Naive thymus-derived CD8-positive, alpha-beta T cell (primary cell): ENCODE results near the gene PACRG. TPM values are rescaled to one million over a fixed set of nuclear protein-coding genes. Genes with fewer than 3 reads are reported as not detected.
"Not testable (repeated sequence)": the region's sequence is repeated elsewhere in the genome, so short reads cannot be mapped to it uniquely, and the experiment has no call there.

Experiments used
- ATAC-seq, 2 donors: fragments of 150-1000 bp; cut with Tn5 transposase in 1 of 2; sonication (Bioruptor Pico), chemical (Tn5 transposase) in 1 of 2; 1 replicate in 1 of 2; 2 replicates in 1 of 2; pipeline ENCODE4 v1.10.0; 2021; ENCODE audit warnings: mild to moderate bottlenecking in 2 of 2, moderate library complexity in 2 of 2
- POLR2A ChIA-PET: fragments of 350-600 bp; sonication (Branson Sonifier 250); formaldehyde crosslinking; loops from one replicate; lab custom pipeline; 2021; ENCODE audit warnings: antibody characterized with exemption; lab: Charles Lee
- DNase-seq, 10 donors: peaks; one replicate each; pipeline versions ENCODE4 v3.0.0 to v3.0.0-alpha.2; 2020 to 2022
- H3K27ac Mint-ChIP-seq, 10 donors: one replicate each; pipeline ENCODE4 v1.8.0; 2020 to 2022; ENCODE audit warnings: mild to moderate bottlenecking in 10 of 10, mixed read lengths in 10 of 10, moderate library complexity in 4 of 10, inconsistent platforms in 1 of 10
- H3K27me3 Mint-ChIP-seq, 5 donors: one replicate each; pipeline ENCODE4 v1.8.0; 2021 to 2022; ENCODE audit warnings: mixed read lengths in 5 of 5
- H3K36me3 Mint-ChIP-seq, 3 donors: one replicate each; pipeline ENCODE4 v1.8.0; 2020 to 2022; ENCODE audit warnings: mixed read lengths in 3 of 3, mild to moderate bottlenecking in 2 of 3, inconsistent platforms in 1 of 3
- H3K4me1 Mint-ChIP-seq, 4 donors: one replicate each; pipeline ENCODE4 v1.8.0; 2021 to 2022; ENCODE audit warnings: mixed read lengths in 4 of 4
- H3K4me3 Mint-ChIP-seq, 10 donors: one replicate each; pipeline ENCODE4 v1.8.0; 2020 to 2022; ENCODE audit warnings: mild to moderate bottlenecking in 10 of 10, mixed read lengths in 10 of 10, moderate library complexity in 6 of 10, inconsistent platforms in 1 of 10
- H3K9me3 Mint-ChIP-seq, 9 donors: one replicate each; pipeline ENCODE4 v1.8.0; 2020 to 2022; ENCODE audit warnings: mixed read lengths in 9 of 9, mild to moderate bottlenecking in 3 of 9, inconsistent platforms in 1 of 9, moderate library complexity in 1 of 9
- polyA plus RNA-seq, 3 donors: library from polyadenylated mRNA; unstranded; fragments of 300-500 nt; fragmentation: Illumina TruSeq; gene quantifications; one replicate each; pipeline ENCODE4 v1.2.3, GENCODE V29; 2021
- total RNA-seq, 8 experiments: library from RNA in 2 of 8; stranded (reverse) in 2 of 8; gene quantifications; one replicate each; pipeline ENCODE4 v1.2.3 and lab custom pipeline; 2021 to 2026

PACRG gene
- total and polyA plus RNA-seq, 5 experiments from 2014 or later: 0.34 to 1.2 (median 0.83) TPM; not detected in 1

GRCh38 chr6:162962093-162962492 is 234.3 kb downstream of the PACRG start:
- DNase-seq: no peak
- Mint-ChIP-seq H3K27ac (no peak overlapping the region), H3K4me1 (no peaks in the 10 kb centered on the region)

DNA sequence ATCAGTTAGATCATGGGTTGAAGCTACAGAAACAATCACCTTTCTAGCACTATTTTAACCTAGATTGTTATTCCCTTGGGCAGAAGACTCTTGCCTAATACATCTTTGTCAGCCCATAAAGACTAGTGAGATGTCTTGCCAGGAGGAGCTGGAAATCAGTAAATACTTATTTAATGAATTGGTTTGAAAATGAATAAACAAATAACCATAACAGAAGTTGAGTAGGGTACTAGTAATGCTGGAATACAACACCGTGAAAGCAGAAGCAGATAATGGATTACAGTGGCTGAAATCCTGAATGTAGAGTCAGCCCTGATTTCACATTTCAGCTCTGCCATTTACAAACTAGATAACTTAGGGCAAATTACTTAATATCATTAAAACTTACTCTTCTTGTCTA is 236.1 kb downstream of the PACRG start:
- no peak overlapping the region for H3K27ac Mint-ChIP-seq
- H3K36me3 Mint-ChIP-seq: peaks cover 0 to 15% (median 0%) of the 10 kb centered on the region in 3 donors
- ATAC-seq (no peak), DNase-seq (no peak)
- no peaks in the 10 kb centered on the region for H3K4me1 Mint-ChIP-seq
- H3K27me3 Mint-ChIP-seq: peaks cover 0 to 4% (median 0%) of the 10 kb centered on the region in 5 donors
- H3K9me3 Mint-ChIP-seq: peaks cover 5 to 42% (median 29%) of the 10 kb centered on the region in 9 donors
- H3K4me3 Mint-ChIP-seq: no peak overlapping the region
- POLR2A ChIA-PET: no interaction called here

More at GRCh38 chr6:162962093-162962492, 234.3 kb downstream of the PACRG start:
- Mint-ChIP-seq H3K27me3 (peaks cover 0 to 4% (median 0%) of the 10 kb centered on the region in 5 donors), H3K4me3 (no peak overlapping the region), H3K36me3 (peaks cover 0 to 18% (median 0%) of the 10 kb centered on the region in 3 donors), H3K9me3 (peaks cover 0 to 42% (median 22%) of the 10 kb centered on the region in 9 donors)
- POLR2A ChIA-PET: no interaction called here
- ATAC-seq: no peak

- Mint-ChIP-seq H3K36me3 (peaks cover 0 to 16% (median 0%) of the 10 kb centered on the region in 3 donors), H3K27me3 (peaks cover 0 to 4% (median 0%) of the 10 kb centered on the region in 5 donors), H3K4me3 (no peak overlapping the region), H3K9me3 (peaks cover 2 to 48% (median 31%) of the 10 kb centered on the region in 9 donors), H3K4me1 (no peaks in the 10 kb centered on the region), H3K27ac (no peak overlapping the region)
- DNase-seq: no peak
- POLR2A ChIA-PET: no interaction called here
- no peak for ATAC-seq
Observed at GRCh38 chr6:162964488-162965140, 236.8 kb downstream of the PACRG start.

GRCh38 chr6:162965366-162965765 is 237.6 kb downstream of the PACRG start:
- POLR2A ChIA-PET: no interaction called here
- Mint-ChIP-seq H3K9me3 (peaks cover 4 to 50% (median 31%) of the 10 kb centered on the region in 9 donors), H3K4me1 (no peaks in the 10 kb centered on the region), H3K27me3 (peaks cover 0 to 4% (median 0%) of the 10 kb centered on the region in 5 donors), H3K36me3 (peaks cover 0 to 18% (median 0%) of the 10 kb centered on the region in 3 donors), H3K4me3 (no peak overlapping the region), H3K27ac (no peak overlapping the region)
- no peak for ATAC-seq
- no peak for DNase-seq

- Mint-ChIP-seq H3K9me3 (peaks cover 7 to 58% (median 31%) of the 10 kb centered on the region in 9 donors), H3K27ac (no peak overlapping the region), H3K4me1 (no peaks in the 10 kb centered on the region), H3K27me3 (peaks cover 0 to 3% (median 0%) of the 10 kb centered on the region in 5 donors), H3K36me3 (peaks cover 0 to 26% (median 0%) of the 10 kb centered on the region in 3 donors), H3K4me3 (no peak overlapping the region)
- DNase-seq (no peak), ATAC-seq (no peak)
- POLR2A ChIA-PET: no interaction called here
Observed at GRCh38 chr6:162970246-162970645, 242.5 kb downstream of the PACRG start.

DNA sequence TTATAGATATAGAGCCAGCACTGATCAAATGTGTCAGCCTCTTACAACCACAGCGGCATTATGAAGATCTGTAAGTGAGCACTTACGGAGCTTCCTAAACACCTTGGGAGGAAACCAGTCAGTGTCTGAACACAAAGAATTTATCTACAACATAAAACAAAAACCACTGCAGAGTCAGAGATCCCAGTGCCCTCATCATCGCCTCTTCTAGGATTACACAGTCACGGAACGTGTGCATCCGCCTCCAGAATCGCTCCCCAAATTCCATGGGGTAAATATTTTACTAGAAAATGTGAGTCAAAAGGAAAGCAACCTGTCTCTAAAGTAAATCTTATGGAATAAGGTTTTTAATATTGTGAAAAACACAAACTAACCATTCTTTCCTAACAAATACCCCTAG is 243.6 kb downstream of the PACRG start:
- H3K9me3 Mint-ChIP-seq: peaks cover 5 to 53% (median 28%) of the 10 kb centered on the region in 9 donors
- peaks cover 0 to 26% (median 0%) of the 10 kb centered on the region in 3 donors for H3K36me3 Mint-ChIP-seq
- H3K4me1 Mint-ChIP-seq: no peaks in the 10 kb centered on the region
- H3K27me3 Mint-ChIP-seq: peaks cover 0 to 3% (median 0%) of the 10 kb centered on the region in 5 donors
- no peak for ATAC-seq
- no peak for DNase-seq
- POLR2A ChIA-PET: no interaction called here
- H3K4me3 Mint-ChIP-seq: no peak overlapping the region
- H3K27ac Mint-ChIP-seq: no peak overlapping the region

DNA sequence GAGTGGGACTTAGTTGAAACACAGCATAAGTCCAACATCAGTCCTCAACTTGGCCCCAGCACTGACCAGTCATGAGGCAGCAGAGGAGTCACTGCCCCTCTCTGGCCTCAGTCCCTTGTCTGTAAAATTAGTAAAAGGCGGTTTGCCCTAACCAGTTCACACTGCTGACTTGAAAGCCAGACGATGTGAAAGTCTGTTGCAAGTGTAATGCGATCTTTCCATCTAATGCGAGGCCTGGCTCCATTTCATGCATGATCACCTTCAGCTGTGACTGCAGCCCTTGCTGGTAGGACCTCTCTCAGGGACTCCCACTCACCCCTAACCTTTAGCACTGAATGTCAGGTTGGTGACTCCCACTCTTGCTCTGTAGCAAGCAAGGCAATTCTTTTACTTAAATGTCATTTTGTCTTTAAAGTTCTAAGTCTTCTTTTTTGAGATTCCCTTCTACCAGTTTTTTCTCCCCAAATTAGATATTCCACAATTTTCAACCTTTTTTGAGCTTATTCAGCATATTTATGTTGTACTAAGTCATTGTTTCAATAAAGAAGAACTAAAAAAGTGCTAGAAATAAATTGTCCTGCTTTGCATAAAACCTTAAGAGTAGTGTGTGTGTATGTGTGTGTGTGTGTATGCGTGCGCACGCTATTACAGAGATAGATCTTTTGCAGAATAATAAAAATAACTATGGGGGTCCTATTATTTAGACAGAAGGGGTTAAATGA is 245.5 kb downstream of the PACRG start:
- H3K27me3 Mint-ChIP-seq: peaks cover 0 to 3% (median 0%) of the 10 kb centered on the region in 5 donors
- H3K36me3 Mint-ChIP-seq: peaks cover 0 to 26% (median 0%) of the 10 kb centered on the region in 3 donors
- no peaks in the 10 kb centered on the region for H3K4me1 Mint-ChIP-seq
- no peak overlapping the region for H3K27ac Mint-ChIP-seq
- POLR2A ChIA-PET: no interaction called here
- DNase-seq (no peak), ATAC-seq (no peak)
- H3K4me3 Mint-ChIP-seq: no peak overlapping the region
- H3K9me3 Mint-ChIP-seq: peaks cover 5 to 46% (median 26%) of the 10 kb centered on the region in 9 donors

DNA sequence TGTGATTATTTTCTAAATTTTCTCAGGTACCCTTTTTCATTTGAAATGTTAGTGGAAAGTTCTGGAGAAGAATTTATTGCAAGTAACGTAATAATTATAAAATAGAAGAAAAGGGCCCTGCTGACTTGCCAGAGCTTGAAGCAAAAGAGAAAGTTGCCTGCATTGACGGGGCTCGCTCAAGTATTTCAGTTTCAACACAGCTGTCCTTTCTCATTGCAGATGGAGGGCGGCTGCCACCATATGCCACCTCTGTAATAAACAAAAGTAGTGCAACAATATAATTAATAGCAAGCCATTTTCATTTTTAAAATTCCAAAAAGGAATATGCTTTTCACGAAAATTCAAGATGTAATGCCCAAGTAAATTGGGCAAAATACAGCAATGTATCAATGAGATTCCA is 246.2 kb downstream of the PACRG start:
- H3K4me1 Mint-ChIP-seq: no peaks in the 10 kb centered on the region
- no peak overlapping the region for H3K27ac Mint-ChIP-seq
- peaks cover 0 to 26% (median 0%) of the 10 kb centered on the region in 3 donors for H3K36me3 Mint-ChIP-seq
- H3K4me3 Mint-ChIP-seq: no peak overlapping the region
- DNase-seq (no peak), ATAC-seq (no peak)
- peaks cover 5 to 46% (median 25%) of the 10 kb centered on the region in 9 donors for H3K9me3 Mint-ChIP-seq
- POLR2A ChIA-PET: no interaction called here
- H3K27me3 Mint-ChIP-seq: peaks cover 0 to 3% (median 0%) of the 10 kb centered on the region in 5 donors

DNA sequence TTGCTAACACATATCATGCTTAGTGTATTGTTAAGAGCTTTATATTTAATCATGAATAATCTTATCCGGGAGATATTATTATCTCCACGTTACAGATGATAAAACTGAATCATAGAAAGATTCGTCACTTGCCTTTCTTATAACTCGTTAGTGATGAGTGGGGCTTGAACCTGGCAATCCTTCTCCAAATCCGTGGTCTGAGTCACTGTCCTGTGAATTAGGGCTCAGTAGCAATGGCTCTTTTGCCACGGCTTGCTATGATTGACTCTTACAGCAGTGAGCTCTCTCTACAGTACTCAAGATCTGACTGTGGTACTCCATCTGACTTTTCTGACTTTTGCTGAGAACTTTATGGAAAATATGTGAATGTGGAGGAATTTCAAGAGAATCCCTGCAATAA is 246.9 kb downstream of the PACRG start:
- Mint-ChIP-seq H3K36me3 (peaks cover 0 to 19% (median 0%) of the 10 kb centered on the region in 3 donors), H3K27me3 (peaks cover 0 to 3% (median 0%) of the 10 kb centered on the region in 5 donors), H3K4me1 (no peaks in the 10 kb centered on the region), H3K9me3 (peaks cover 5 to 39% (median 18%) of the 10 kb centered on the region in 9 donors), H3K4me3 (no peak overlapping the region), H3K27ac (no peak overlapping the region)
- no peak for DNase-seq
- no peak for ATAC-seq
- POLR2A ChIA-PET: no interaction called here

DNA sequence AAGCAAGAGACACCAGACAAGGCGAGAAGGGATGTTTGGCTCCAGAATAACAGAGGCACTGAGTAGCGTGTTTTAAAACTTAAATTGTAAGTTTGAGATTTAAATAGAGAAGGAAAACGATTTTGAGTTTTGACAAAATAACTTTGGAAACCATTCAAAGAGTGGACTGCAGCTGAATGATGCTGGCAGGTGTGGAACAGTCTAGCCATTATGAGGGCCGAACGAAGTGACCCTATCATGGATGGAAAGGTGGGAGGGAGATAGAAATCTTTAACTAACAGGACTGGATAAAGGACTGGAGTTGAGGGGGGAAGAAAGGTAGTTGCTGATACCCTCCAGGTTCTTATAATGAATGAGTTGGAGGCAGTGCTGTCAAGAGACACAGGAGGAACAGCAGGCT is 248.4 kb downstream of the PACRG start:
- peaks cover 0 to 3% (median 0%) of the 10 kb centered on the region in 5 donors for H3K27me3 Mint-ChIP-seq
- no peak overlapping the region for H3K27ac Mint-ChIP-seq
- DNase-seq (no peak), ATAC-seq (no peak)
- no peak overlapping the region for H3K4me3 Mint-ChIP-seq
- no peaks in the 10 kb centered on the region for H3K4me1 Mint-ChIP-seq
- peaks cover 0 to 16% (median 0%) of the 10 kb centered on the region in 3 donors for H3K36me3 Mint-ChIP-seq
- H3K9me3 Mint-ChIP-seq: peaks cover 6 to 33% (median 14%) of the 10 kb centered on the region in 9 donors
- POLR2A ChIA-PET: no interaction called here

GRCh38 chr6:162983234-162983633 is 255.5 kb downstream of the PACRG start:
- peaks cover 0 to 30% (median 10%) of the 10 kb centered on the region in 3 donors for H3K36me3 Mint-ChIP-seq

DNA sequence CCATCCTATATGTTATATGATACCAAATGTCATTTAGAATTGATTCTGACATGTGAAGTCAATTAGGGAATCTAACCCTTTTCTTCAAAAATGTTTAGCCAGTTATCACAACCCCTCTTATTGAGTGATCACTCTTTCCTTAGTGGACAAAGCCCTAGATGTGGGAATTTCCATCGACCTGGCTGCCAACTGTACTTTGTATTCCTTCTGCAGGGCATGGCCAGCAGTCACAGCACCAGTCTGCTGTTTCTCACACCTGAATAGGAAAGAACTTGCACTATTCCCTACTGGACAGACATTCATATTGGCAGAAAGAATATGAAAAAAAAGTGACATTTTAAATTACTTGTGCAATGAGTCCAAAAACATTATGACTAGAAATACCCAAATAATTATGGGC is 271.0 kb downstream of the PACRG start:
- H3K9me3 Mint-ChIP-seq: peaks cover 5 to 32% (median 12%) of the 10 kb centered on the region in 9 donors
- ATAC-seq (no peak), DNase-seq (no peak)
- peaks cover 0 to 10% (median 0%) of the 10 kb centered on the region in 3 donors for H3K36me3 Mint-ChIP-seq
- no peak overlapping the region for H3K4me3 Mint-ChIP-seq
- H3K27me3 Mint-ChIP-seq: no peaks in the 10 kb centered on the region
- no peak overlapping the region for H3K27ac Mint-ChIP-seq
- H3K4me1 Mint-ChIP-seq: no peaks in the 10 kb centered on the region
- POLR2A ChIA-PET: no interaction called here

More at GRCh38 chr6:162983234-162983633, 255.5 kb downstream of the PACRG start:
- peaks cover 25 to 81% (median 52%) of the 10 kb centered on the region in 9 donors for H3K9me3 Mint-ChIP-seq
- ATAC-seq, H3K27me3 Mint-ChIP-seq, H3K27ac Mint-ChIP-seq, DNase-seq, H3K4me3 Mint-ChIP-seq, H3K4me1 Mint-ChIP-seq, POLR2A ChIA-PET: not testable (repeated sequence)
